HFFc6 (cell line): ENCODE data around the gene CACNA1C. TPM values are rescaled to one million over a fixed set of nuclear protein-coding genes. Genes with fewer than 3 reads are reported as not detected.

Experiments
- DNase-seq: peaks from one replicate; pipeline ENCODE4 v3.0.0-alpha.2; 2018
- H3K27ac Mint-ChIP-seq: 2 replicates; pipeline ENCODE4 v1.8.0; 2020; ENCODE audit warnings: mild to moderate bottlenecking, mixed read lengths
- H3K27me3 Mint-ChIP-seq: 2 replicates; pipeline ENCODE4 v1.8.0; 2021; ENCODE audit warnings: mild to moderate bottlenecking, moderate library complexity, mixed read lengths; ENCODE audit not compliant: insufficient read depth
- H3K36me3 Mint-ChIP-seq: 2 replicates; pipeline ENCODE4 v1.8.0; 2021; ENCODE audit warnings: low read depth, mixed read lengths
- H3K4me1 Mint-ChIP-seq: 2 replicates; pipeline ENCODE4 v1.8.0; 2020; ENCODE audit warnings: low read depth, mixed read lengths
- H3K4me3 Mint-ChIP-seq: 2 replicates; pipeline ENCODE4 v1.8.0; 2020; ENCODE audit warnings: mild to moderate bottlenecking, moderate library complexity, mixed read lengths
- H3K9me3 Mint-ChIP-seq: 2 replicates; pipeline ENCODE4 v1.8.0; 2020; ENCODE audit warnings: mild to moderate bottlenecking, mixed read lengths
- total RNA-seq, 6 experiments: library from RNA; stranded (reverse); fragmentation: NEBNext Ultra II Directional; extraction: Animal tissue kit (Norgen Biotek cat#: 25700); gene quantifications; 2 replicates in 1 of 6; 3 replicates in 5 of 6; pipeline ENCODE4 v1.2.3, GENCODE V29; 2021
- TF ChIP-seq, protein P1 (sequence below): fragments of 200-600 bp; sonication (generic); IDR thresholded peaks from 2 replicates; pipeline ENCODE4 v1.5.0; 2021; ENCODE audit warnings: antibody characterized with exemption, mild to moderate bottlenecking

CACNA1C gene
- total RNA-seq, 6 experiments from 2014 or later = 6.7 to 11.5 (median 10.6) TPM

DNA sequence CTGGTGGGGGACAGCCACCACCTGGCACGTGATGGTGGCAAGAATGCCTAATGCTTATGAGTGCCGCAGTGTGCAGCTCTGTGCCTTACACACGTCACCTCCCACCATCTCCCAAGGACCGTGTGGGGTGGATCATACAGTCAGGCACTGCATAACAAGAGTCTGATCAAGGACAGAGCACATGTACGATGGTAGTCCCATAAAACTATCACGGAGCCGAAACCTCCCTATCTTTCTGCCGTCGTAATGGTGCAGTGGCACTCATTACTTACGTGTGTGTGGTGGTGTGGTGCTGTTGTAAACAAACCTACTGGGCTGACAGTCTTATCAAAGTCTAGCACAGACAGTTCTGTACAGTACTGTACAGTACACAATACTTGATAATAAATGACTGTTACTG, 89.3 kb downstream of the CACNA1C start:
- Mint-ChIP-seq H3K4me1 (peaks cover 25% of the 10 kb centered on the region), H3K27ac (no peak overlapping the region), H3K9me3 (no peaks in the 10 kb centered on the region)

DNA sequence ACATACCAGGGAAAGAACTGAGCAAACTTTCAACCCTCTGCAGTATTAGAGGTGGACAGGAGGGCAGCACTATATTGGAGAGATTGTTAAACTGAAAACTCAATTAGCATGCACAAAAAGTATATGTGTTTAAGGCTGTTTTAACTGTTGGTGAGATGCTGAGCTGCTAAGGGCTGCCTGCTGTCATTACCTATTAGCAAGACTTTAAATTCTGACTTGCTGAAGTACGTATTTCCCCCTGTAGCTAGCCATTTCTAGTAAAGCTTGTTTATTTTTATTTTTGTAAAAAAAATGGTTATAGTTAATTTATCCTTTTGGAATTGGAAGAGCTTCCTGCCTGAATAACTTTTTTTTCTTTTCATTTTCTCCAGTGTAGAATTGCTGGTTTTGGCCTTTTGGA, 92.2 kb downstream of the CACNA1C start:
- H3K27me3 Mint-ChIP-seq = no peaks in the 10 kb centered on the region; the same call in none of the 2 replicates
- peaks cover 21% of the 10 kb centered on the region for H3K4me1 Mint-ChIP-seq
- TF ChIP-seq, protein P1, sequence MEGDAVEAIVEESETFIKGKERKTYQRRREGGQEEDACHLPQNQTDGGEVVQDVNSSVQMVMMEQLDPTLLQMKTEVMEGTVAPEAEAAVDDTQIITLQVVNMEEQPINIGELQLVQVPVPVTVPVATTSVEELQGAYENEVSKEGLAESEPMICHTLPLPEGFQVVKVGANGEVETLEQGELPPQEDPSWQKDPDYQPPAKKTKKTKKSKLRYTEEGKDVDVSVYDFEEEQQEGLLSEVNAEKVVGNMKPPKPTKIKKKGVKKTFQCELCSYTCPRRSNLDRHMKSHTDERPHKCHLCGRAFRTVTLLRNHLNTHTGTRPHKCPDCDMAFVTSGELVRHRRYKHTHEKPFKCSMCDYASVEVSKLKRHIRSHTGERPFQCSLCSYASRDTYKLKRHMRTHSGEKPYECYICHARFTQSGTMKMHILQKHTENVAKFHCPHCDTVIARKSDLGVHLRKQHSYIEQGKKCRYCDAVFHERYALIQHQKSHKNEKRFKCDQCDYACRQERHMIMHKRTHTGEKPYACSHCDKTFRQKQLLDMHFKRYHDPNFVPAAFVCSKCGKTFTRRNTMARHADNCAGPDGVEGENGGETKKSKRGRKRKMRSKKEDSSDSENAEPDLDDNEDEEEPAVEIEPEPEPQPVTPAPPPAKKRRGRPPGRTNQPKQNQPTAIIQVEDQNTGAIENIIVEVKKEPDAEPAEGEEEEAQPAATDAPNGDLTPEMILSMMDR = no peak
- DNase-seq = no peak
- peaks cover 13% of the 10 kb centered on the region for H3K36me3 Mint-ChIP-seq
- no peak overlapping the region for H3K27ac Mint-ChIP-seq
- no peaks in the 10 kb centered on the region for H3K9me3 Mint-ChIP-seq
- H3K4me3 Mint-ChIP-seq = no peak overlapping the region

More for the DNA sequence above, 89.3 kb downstream of the CACNA1C start:
- TF ChIP-seq, protein P1 = no peak
- H3K4me3 Mint-ChIP-seq = no peak overlapping the region
- peaks cover 5% of the 10 kb centered on the region; the same call in 1 of the 2 replicates for H3K36me3 Mint-ChIP-seq
- H3K27me3 Mint-ChIP-seq = no peaks in the 10 kb centered on the region; the same call in 1 of the 2 replicates
- DNase-seq = no peak

DNA sequence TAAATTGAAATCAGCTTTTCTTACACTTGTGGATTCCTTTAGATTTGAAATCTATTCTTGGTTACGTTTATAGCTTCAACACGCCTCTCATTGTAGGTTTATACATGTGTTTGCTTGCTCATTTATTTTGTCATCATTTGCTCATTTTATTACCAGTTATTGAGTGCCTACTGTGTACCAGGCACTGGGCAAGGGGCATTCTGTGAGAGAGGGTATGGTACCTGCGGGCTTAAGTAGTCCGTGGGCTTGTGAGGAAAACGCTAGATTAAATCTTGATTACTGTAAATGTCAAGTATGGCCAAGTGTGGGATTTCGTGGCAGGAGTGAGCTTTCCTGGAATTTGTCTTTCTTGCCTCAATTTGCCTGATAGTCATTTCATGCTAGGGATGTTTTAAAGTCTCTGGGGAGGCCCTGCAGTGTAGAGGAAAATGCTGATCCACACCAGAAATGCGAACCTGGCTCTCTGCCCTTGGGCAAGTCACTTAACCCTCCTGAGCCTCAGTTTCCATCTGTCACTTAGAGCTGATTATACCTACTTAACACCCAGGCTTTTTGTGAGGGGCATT, 92.7 kb downstream of the CACNA1C start:
- TF ChIP-seq, protein P1 = no peak
- DNase-seq = no peak
- no peak overlapping the region for H3K27ac Mint-ChIP-seq
- no peaks in the 10 kb centered on the region for H3K9me3 Mint-ChIP-seq
- no peak overlapping the region for H3K4me3 Mint-ChIP-seq
- H3K36me3 Mint-ChIP-seq = peaks cover 17% of the 10 kb centered on the region
- H3K27me3 Mint-ChIP-seq = no peaks in the 10 kb centered on the region; the same call in none of the 2 replicates
- peaks cover 21% of the 10 kb centered on the region for H3K4me1 Mint-ChIP-seq

DNA sequence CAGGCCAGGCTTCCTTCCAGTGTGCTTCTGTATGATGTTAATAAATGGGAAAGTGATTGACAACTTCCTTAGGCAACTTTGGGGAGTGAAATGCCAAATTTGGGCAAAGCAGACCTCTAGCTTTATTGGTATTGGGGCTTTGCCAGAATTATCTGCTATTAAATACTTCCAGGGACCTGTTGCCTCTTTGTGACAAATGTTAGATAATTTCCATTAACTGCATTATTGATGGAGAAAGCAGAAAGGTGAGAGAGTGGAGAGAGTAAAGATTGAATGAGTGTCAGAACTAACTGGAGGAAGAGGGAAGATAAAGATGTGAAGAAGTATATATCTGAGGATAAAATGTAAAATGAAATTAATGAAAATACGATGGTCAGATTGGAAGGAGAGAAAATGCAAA, 94.5 kb downstream of the CACNA1C start:
- no peak overlapping the region for H3K27ac Mint-ChIP-seq
- peaks cover 17% of the 10 kb centered on the region for H3K36me3 Mint-ChIP-seq
- no peak for DNase-seq
- peaks cover 25% of the 10 kb centered on the region for H3K4me1 Mint-ChIP-seq
- no peak overlapping the region for H3K4me3 Mint-ChIP-seq
- TF ChIP-seq, protein P1 = no peak
- H3K9me3 Mint-ChIP-seq = no peaks in the 10 kb centered on the region
- no peaks in the 10 kb centered on the region; the same call in none of the 2 replicates for H3K27me3 Mint-ChIP-seq

DNA sequence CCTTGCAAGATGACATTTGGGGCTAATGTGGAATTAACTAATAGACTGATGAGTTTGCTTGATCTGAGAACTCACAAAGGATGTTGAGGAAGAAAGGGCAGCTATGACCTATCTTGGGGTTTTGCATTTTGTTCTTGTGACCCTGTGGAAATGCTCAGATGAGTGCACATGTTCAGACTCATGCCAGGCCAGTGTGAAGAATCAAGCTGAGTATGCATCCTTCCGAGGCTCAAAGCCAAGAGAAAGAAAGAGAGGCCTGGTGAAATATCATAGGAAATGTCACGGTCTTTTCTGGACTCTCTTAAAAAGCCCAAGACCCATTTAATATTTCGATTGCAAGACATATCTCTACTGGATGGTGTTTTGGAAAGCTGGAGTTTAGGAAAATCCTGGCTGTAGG, 96.3 kb downstream of the CACNA1C start:
- TF ChIP-seq, protein P1 = no peak
- peaks cover 43% of the 10 kb centered on the region for H3K4me1 Mint-ChIP-seq
- H3K36me3 Mint-ChIP-seq = peaks cover 13% of the 10 kb centered on the region

More for the DNA sequence above, 96.3 kb downstream of the CACNA1C start:
- Mint-ChIP-seq H3K4me3 (no peak overlapping the region), H3K9me3 (no peaks in the 10 kb centered on the region), H3K27me3 (no peaks in the 10 kb centered on the region; the same call in none of the 2 replicates), H3K27ac (no peak overlapping the region)
- no peak for DNase-seq
